Measurements from ENCODE around the gene USP24. TPM values are rescaled to one million over a fixed set of nuclear protein-coding genes. Genes with fewer than 3 reads are reported as not detected.

Gene USP24
- total RNA-seq, 1 experiment from 2014 or later, result 32.9 TPM

GRCh38 chr1:55146781-55147180 is 68.4 kb downstream of the USP24 start:
- DNase-seq, result no peak
- peaks cover 5% of the 10 kb centered on the region for H3K36me3 ChIP-seq (replicated peaks; ENCODE audit: control insufficient read depth, insufficient read depth, low read length)
- H3K27me3 ChIP-seq (ENCODE audit: control insufficient read depth, insufficient read depth, low read length), result no peaks in the 10 kb centered on the region
- H3K4me3 ChIP-seq (ENCODE audit: insufficient read depth, low read depth, low read length), result no peak overlapping the region

- H3K36me3 ChIP-seq (replicated peaks; ENCODE audit: control insufficient read depth, insufficient read depth, low read length), result peaks cover 7% of the 10 kb centered on the region
- no peak overlapping the region for H3K4me3 ChIP-seq (ENCODE audit: insufficient read depth, low read depth, low read length)
- no peak for DNase-seq
- H3K27me3 ChIP-seq (ENCODE audit: control insufficient read depth, insufficient read depth, low read length), result no peaks in the 10 kb centered on the region
Measured at GRCh38 chr1:55144886-55145285, 70.3 kb downstream of the USP24 start.

- Histone ChIP-seq H3K27me3 (ENCODE audit: control insufficient read depth, insufficient read depth, low read length) (no peaks in the 10 kb centered on the region), H3K4me3 (ENCODE audit: insufficient read depth, low read depth, low read length) (no peak overlapping the region), H3K36me3 (replicated peaks; ENCODE audit: control insufficient read depth, insufficient read depth, low read length) (peaks cover 7% of the 10 kb centered on the region)
- peak; percentile 28 for DNase-seq
Measured at GRCh38 chr1:55143684-55144083, 71.5 kb downstream of the USP24 start.

GRCh38 chr1:55141295-55141893 is 73.8 kb downstream of the USP24 start:
- no peak overlapping the region for H3K4me3 ChIP-seq (ENCODE audit: insufficient read depth, low read depth, low read length)
- peaks cover 21% of the 10 kb centered on the region for H3K36me3 ChIP-seq (replicated peaks; ENCODE audit: control insufficient read depth, insufficient read depth, low read length)
- no peak for DNase-seq
- H3K27me3 ChIP-seq (ENCODE audit: control insufficient read depth, insufficient read depth, low read length), result no peaks in the 10 kb centered on the region

GRCh38 chr1:55140546-55140983 is 74.6 kb downstream of the USP24 start:
- H3K4me3 ChIP-seq (ENCODE audit: insufficient read depth, low read depth, low read length), result no peak overlapping the region
- H3K27me3 ChIP-seq (ENCODE audit: control insufficient read depth, insufficient read depth, low read length), result no peaks in the 10 kb centered on the region
- peak; percentile 51 for DNase-seq
- H3K36me3 ChIP-seq (replicated peaks; ENCODE audit: control insufficient read depth, insufficient read depth, low read length), result peaks cover 23% of the 10 kb centered on the region

GRCh38 chr1:55140137-55140536 is 75.0 kb downstream of the USP24 start:
- Histone ChIP-seq H3K4me3 (ENCODE audit: insufficient read depth, low read depth, low read length) (no peak overlapping the region), H3K27me3 (ENCODE audit: control insufficient read depth, insufficient read depth, low read length) (no peaks in the 10 kb centered on the region), H3K36me3 (replicated peaks; ENCODE audit: control insufficient read depth, insufficient read depth, low read length) (peaks cover 24% of the 10 kb centered on the region)
- no peak for DNase-seq

- Histone ChIP-seq H3K27me3 (ENCODE audit: control insufficient read depth, insufficient read depth, low read length) (no peaks in the 10 kb centered on the region), H3K4me3 (ENCODE audit: insufficient read depth, low read depth, low read length) (no peak overlapping the region), H3K36me3 (replicated peaks; ENCODE audit: control insufficient read depth, insufficient read depth, low read length) (peaks cover 24% of the 10 kb centered on the region)
- no peak for DNase-seq
Measured at GRCh38 chr1:55138823-55139222, 76.3 kb downstream of the USP24 start.

- no peak for DNase-seq
- no peaks in the 10 kb centered on the region for H3K27me3 ChIP-seq (ENCODE audit: control insufficient read depth, insufficient read depth, low read length)
- H3K4me3 ChIP-seq (ENCODE audit: insufficient read depth, low read depth, low read length), result no peak overlapping the region
- H3K36me3 ChIP-seq (replicated peaks; ENCODE audit: control insufficient read depth, insufficient read depth, low read length), result peaks cover 27% of the 10 kb centered on the region
Measured at GRCh38 chr1:55134152-55134808, 80.9 kb downstream of the USP24 start.

GRCh38 chr1:55131801-55132200 is 83.4 kb downstream of the USP24 start:
- no peak for DNase-seq
- no peaks in the 10 kb centered on the region for H3K27me3 ChIP-seq (ENCODE audit: control insufficient read depth, insufficient read depth, low read length)
- no peak overlapping the region for H3K4me3 ChIP-seq (ENCODE audit: insufficient read depth, low read depth, low read length)
- peaks cover 16% of the 10 kb centered on the region for H3K36me3 ChIP-seq (replicated peaks; ENCODE audit: control insufficient read depth, insufficient read depth, low read length)

- Histone ChIP-seq H3K36me3 (replicated peaks; ENCODE audit: control insufficient read depth, insufficient read depth, low read length) (peaks cover 14% of the 10 kb centered on the region), H3K4me3 (ENCODE audit: insufficient read depth, low read depth, low read length) (no peak overlapping the region), H3K27me3 (ENCODE audit: control insufficient read depth, insufficient read depth, low read length) (no peaks in the 10 kb centered on the region)
- DNase-seq, result no peak
Measured at GRCh38 chr1:55131218-55131617, 83.9 kb downstream of the USP24 start.

GRCh38 chr1:55129194-55129728 is 85.9 kb downstream of the USP24 start:
- DNase-seq, result no peak
- H3K36me3 ChIP-seq (replicated peaks; ENCODE audit: control insufficient read depth, insufficient read depth, low read length), result peaks cover 17% of the 10 kb centered on the region
- no peaks in the 10 kb centered on the region for H3K27me3 ChIP-seq (ENCODE audit: control insufficient read depth, insufficient read depth, low read length)
- H3K4me3 ChIP-seq (ENCODE audit: insufficient read depth, low read depth, low read length), result no peak overlapping the region

- H3K4me3 ChIP-seq (ENCODE audit: insufficient read depth, low read depth, low read length), result no peak overlapping the region
- H3K27me3 ChIP-seq (ENCODE audit: control insufficient read depth, insufficient read depth, low read length), result no peaks in the 10 kb centered on the region
- peaks cover 18% of the 10 kb centered on the region for H3K36me3 ChIP-seq (replicated peaks; ENCODE audit: control insufficient read depth, insufficient read depth, low read length)
- no peak for DNase-seq
Measured at GRCh38 chr1:55128418-55128995, 86.7 kb downstream of the USP24 start.

GRCh38 chr1:55127827-55128343 is 87.3 kb downstream of the USP24 start:
- Histone ChIP-seq H3K36me3 (replicated peaks; ENCODE audit: control insufficient read depth, insufficient read depth, low read length) (peaks cover 17% of the 10 kb centered on the region), H3K27me3 (ENCODE audit: control insufficient read depth, insufficient read depth, low read length) (no peaks in the 10 kb centered on the region), H3K4me3 (ENCODE audit: insufficient read depth, low read depth, low read length) (no peak overlapping the region)
- DNase-seq, result no peak

- Histone ChIP-seq H3K36me3 (replicated peaks; ENCODE audit: control insufficient read depth, insufficient read depth, low read length) (peaks cover 24% of the 10 kb centered on the region), H3K27me3 (ENCODE audit: control insufficient read depth, insufficient read depth, low read length) (no peaks in the 10 kb centered on the region), H3K4me3 (ENCODE audit: insufficient read depth, low read depth, low read length) (no peak overlapping the region)
- DNase-seq, result no peak
Measured at GRCh38 chr1:55124470-55124869, 90.7 kb downstream of the USP24 start.

GRCh38 chr1:55120538-55120937 is 94.6 kb downstream of the USP24 start:
- H3K36me3 ChIP-seq (replicated peaks; ENCODE audit: control insufficient read depth, insufficient read depth, low read length), result peaks cover 21% of the 10 kb centered on the region
- no peaks in the 10 kb centered on the region for H3K27me3 ChIP-seq (ENCODE audit: control insufficient read depth, insufficient read depth, low read length)
- no peak overlapping the region for H3K4me3 ChIP-seq (ENCODE audit: insufficient read depth, low read depth, low read length)
- no peak for DNase-seq

All from H7 (cell line).